H9 (cell line): ENCODE measurements around the gene ARHGEF12. TPM values are rescaled to one million over a fixed set of nuclear protein-coding genes. Genes with fewer than 3 reads are reported as not detected.

ENCODE experiments used
- DNase-seq: peaks from one replicate; pipeline ENCODE4 v3.0.0-alpha.2; 2017
- H2AFZ ChIP-seq: one replicate; pipeline ENCODE4 v1.6.1; 2013; ENCODE audit warnings: mild to moderate bottlenecking, low read length, control low read depth, moderate library complexity
- H2AK5ac ChIP-seq: 2 replicates; pipeline ENCODE4 v1.6.1; 2013; ENCODE audit warnings: low read length, control low read depth, mixed read lengths; ENCODE audit not compliant: insufficient read length
- H2BK120ac ChIP-seq: one replicate; pipeline ENCODE4 v1.6.1; 2013; ENCODE audit warnings: low read depth, mild to moderate bottlenecking, low read length, control low read depth, inconsistent platforms; ENCODE audit not compliant: poor library complexity, severe bottlenecking
- H2BK12ac ChIP-seq: 2 replicates; pipeline ENCODE4 v1.6.1; 2013; ENCODE audit warnings: low read length, control low read depth, mixed read lengths, low read depth; ENCODE audit not compliant: insufficient read length
- H2BK15ac ChIP-seq: 2 replicates; pipeline ENCODE4 v1.6.1; 2013; ENCODE audit warnings: low read depth, low read length, control low read depth
- H2BK20ac ChIP-seq: one replicate; pipeline ENCODE4 v1.6.1; 2013; ENCODE audit warnings: low read depth, mild to moderate bottlenecking, low read length, control low read depth, inconsistent platforms; ENCODE audit not compliant: poor library complexity, severe bottlenecking
- H2BK5ac ChIP-seq: 2 replicates; pipeline ENCODE4 v1.6.1; 2013; ENCODE audit warnings: low read length, control low read depth, mixed read lengths; ENCODE audit not compliant: insufficient read length
- H3K14ac ChIP-seq: 2 replicates; pipeline ENCODE4 v1.6.1; 2013; ENCODE audit warnings: low read length, control low read depth; ENCODE audit not compliant: insufficient read depth
- H3K18ac ChIP-seq: 2 replicates; pipeline ENCODE4 v1.6.1; 2013; ENCODE audit warnings: low read depth, mild to moderate bottlenecking, mixed read lengths, low read length, control low read depth; ENCODE audit not compliant: insufficient read length
- H3K23ac ChIP-seq: 2 replicates; pipeline ENCODE4 v1.6.1; 2013; ENCODE audit warnings: low read length, control low read depth, mixed read lengths, low read depth; ENCODE audit not compliant: insufficient read length
- H3K23me2 ChIP-seq: 2 replicates; pipeline ENCODE4 v1.6.1; 2013; ENCODE audit warnings: low read depth, mild to moderate bottlenecking, mixed read lengths, low read length, control low read depth; ENCODE audit not compliant: insufficient read length, poor library complexity, severe bottlenecking
- H3K27ac ChIP-seq: 2 replicates; pipeline ENCODE4 v1.5.1; 2013; ENCODE audit warnings: low read length, control low read depth, mixed read lengths, low read depth; ENCODE audit not compliant: insufficient read length
- H3K27me3 ChIP-seq: 2 replicates; pipeline ENCODE4 v1.6.1; 2013; ENCODE audit warnings: low read length, control low read depth, inconsistent platforms; ENCODE audit not compliant: insufficient read depth
- H3K4ac ChIP-seq: 2 replicates; pipeline ENCODE4 v1.6.1; 2013; ENCODE audit warnings: low read depth, mild to moderate bottlenecking, control low read depth, inconsistent platforms, low read length, moderate library complexity
- H3K4me1 ChIP-seq: 2 replicates; pipeline ENCODE4 v1.6.1; 2013; ENCODE audit warnings: low read length, control low read depth, inconsistent platforms; ENCODE audit not compliant: insufficient read depth
- H3K4me2 ChIP-seq: 2 replicates; pipeline ENCODE4 v1.6.1; 2013; ENCODE audit warnings: low read length, control low read depth, mixed read lengths; ENCODE audit not compliant: insufficient read length, insufficient read depth
- H3K56ac ChIP-seq: 2 replicates; pipeline ENCODE4 v1.6.1; 2013; ENCODE audit warnings: low read depth, mild to moderate bottlenecking, mixed read lengths, low read length, control low read depth; ENCODE audit not compliant: insufficient read length
- H3K79me1 ChIP-seq: 2 replicates; pipeline ENCODE4 v1.6.1; 2013; ENCODE audit warnings: low read depth, mild to moderate bottlenecking, moderate library complexity, low read length, control low read depth, inconsistent platforms; ENCODE audit not compliant: insufficient read depth, poor library complexity, severe bottlenecking
- H3K79me2 ChIP-seq: 2 replicates; pipeline ENCODE4 v1.6.1; 2013; ENCODE audit warnings: low read length, control low read depth, inconsistent platforms; ENCODE audit not compliant: insufficient read depth
- H3K9ac ChIP-seq: 2 replicates; pipeline ENCODE4 v1.6.1; 2013; ENCODE audit warnings: low read length, control low read depth, mixed read lengths; ENCODE audit not compliant: insufficient read length; ENCODE audit errors: extremely low read depth
- H3K9me3 ChIP-seq: one replicate; pipeline ENCODE4 v1.6.1; 2013; ENCODE audit warnings: low read depth, low read length, inconsistent platforms; ENCODE audit not compliant: control insufficient read depth
- H3T11ph ChIP-seq: one replicate; pipeline ENCODE4 v1.6.1; 2013; ENCODE audit warnings: mild to moderate bottlenecking, low read length, control low read depth, inconsistent platforms
- H4K20me1 ChIP-seq: one replicate; pipeline ENCODE4 v1.6.1; 2013; ENCODE audit not compliant: control insufficient read depth, insufficient read length, insufficient read depth
- H4K5ac ChIP-seq: 2 replicates; pipeline ENCODE4 v1.6.1; 2013; ENCODE audit warnings: low read depth, mild to moderate bottlenecking, mixed read lengths, low read length, control low read depth; ENCODE audit not compliant: insufficient read length
- H4K8ac ChIP-seq: replicated peaks from 2 replicates; pipeline ENCODE4 v1.6.1; 2013; ENCODE audit warnings: low read length, control low read depth, mixed read lengths, low read depth; ENCODE audit not compliant: insufficient read length
- H4K91ac ChIP-seq: 2 replicates; pipeline ENCODE4 v1.6.1; 2013; ENCODE audit warnings: low read depth, mild to moderate bottlenecking, moderate library complexity, mixed read lengths, low read length, control low read depth; ENCODE audit not compliant: insufficient read length
- H3K27ac Mint-ChIP-seq, 3 experiments: 2 replicates in 2 of 3; 3 replicates in 1 of 3; pipeline ENCODE4 v1.8.0; 2020 to 2021; ENCODE audit warnings: mixed read lengths in 3 of 3, mild to moderate bottlenecking in 1 of 3, moderate library complexity in 1 of 3
- H3K27me3 Mint-ChIP-seq: 2 replicates; pipeline ENCODE4 v1.8.0; 2021; ENCODE audit warnings: low read depth, mild to moderate bottlenecking, moderate library complexity, mixed read lengths
- H3K36me3 Mint-ChIP-seq, 3 experiments: 2 replicates in 2 of 3; 3 replicates in 1 of 3; pipeline ENCODE4 v1.8.0; 2020 to 2021; ENCODE audit warnings: low read depth in 3 of 3, mixed read lengths in 3 of 3; ENCODE audit not compliant: insufficient read depth in 1 of 3
- H3K4me1 Mint-ChIP-seq, 2 experiments: 2 replicates each; pipeline ENCODE4 v1.8.0; 2020; ENCODE audit warnings: mixed read lengths in 2 of 2
- H3K4me3 Mint-ChIP-seq, 2 experiments: 2 replicates in 1 of 2; 3 replicates in 1 of 2; pipeline ENCODE4 v1.8.0; 2020 to 2021; ENCODE audit warnings: mild to moderate bottlenecking in 2 of 2, mixed read lengths in 2 of 2, moderate library complexity in 1 of 2
- H3K9me3 Mint-ChIP-seq, 2 experiments: 2 replicates in 1 of 2; 3 replicates in 1 of 2; pipeline ENCODE4 v1.8.0; 2020; ENCODE audit warnings: mild to moderate bottlenecking in 2 of 2, mixed read lengths in 2 of 2, moderate library complexity in 1 of 2
- WGBS: extraction: QIAGEN DNeasy Blood & Tissue Kit; methylation state at CpG from one replicate; pipeline ENCODE4 v1.1.7; 2013; ENCODE audit warnings: missing lambda C conversion rate, low lambda C conversion rate, mixed read lengths; ENCODE audit not compliant: insufficient read length; ENCODE audit errors: extremely low coverage; 5-methylcytosine and 5-hydroxymethylcytosine counted together
- total RNA-seq: library from RNA; stranded (reverse); gene quantifications from 2 replicates; pipeline ENCODE4 v1.2.1, GENCODE V29; 2021
- TF ChIP-seq, protein P1 (sequence below): fragments of 200-600 bp; sonication (generic); conservative IDR thresholded peaks from 3 replicates; pipeline ENCODE4 v1.8.0; 2021; ENCODE audit warnings: antibody characterized with exemption, mild to moderate bottlenecking

Gene ARHGEF12
- total RNA-seq, 1 experiment from 2014 or later: 27.0 TPM

DNA sequence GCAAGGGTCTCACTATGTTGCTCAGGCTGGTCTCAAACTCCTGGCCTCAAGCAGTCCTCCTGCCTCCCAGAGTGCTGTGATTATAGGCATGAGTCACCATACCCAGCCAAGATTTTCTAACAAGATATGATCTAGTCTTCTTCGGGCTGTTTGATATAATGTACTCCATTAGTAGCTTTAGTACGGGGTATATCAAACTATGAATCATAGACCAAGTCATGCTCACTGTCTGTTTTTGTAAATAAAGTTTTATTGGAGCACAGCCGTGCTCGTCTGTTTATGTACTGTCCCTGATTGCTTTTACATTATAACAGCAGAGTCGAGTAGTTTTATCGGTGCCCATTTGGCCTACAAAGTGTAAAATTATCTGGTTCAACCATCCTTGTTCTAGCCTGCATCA, 131.4 kb downstream of the ARHGEF12 start:
- Histone ChIP-seq H2BK120ac (no peak overlapping the region), H4K91ac (no peak overlapping the region), H3K27me3 (no peaks in the 10 kb centered on the region), H4K8ac (no peak overlapping the region), H3K4me2 (no peak overlapping the region), H2AK5ac (no peak overlapping the region), H2BK15ac (no peak overlapping the region), H3K9me3 (no peaks in the 10 kb centered on the region), H2BK20ac (no peak overlapping the region), H3K79me2 (no peaks in the 10 kb centered on the region), H3K23ac (no peak overlapping the region), H3K18ac (no peak overlapping the region), H4K5ac (no peak overlapping the region), H3K27ac (no peak overlapping the region), H3K4me1 (no peaks in the 10 kb centered on the region), H2AFZ (no peak overlapping the region), H3K4ac (no peak overlapping the region), H3K56ac (no peak overlapping the region), H2BK12ac (no peak overlapping the region), H3K79me1 (no peaks in the 10 kb centered on the region), H3K14ac (no peak overlapping the region), H3K9ac (no peak overlapping the region), H3K23me2 (no peaks in the 10 kb centered on the region), H3T11ph (no peak overlapping the region), H4K20me1 (no peaks in the 10 kb centered on the region), H2BK5ac (no peak overlapping the region)
- Mint-ChIP-seq H3K36me3 (peaks cover 14 to 56% (median 44%) of the 10 kb centered on the region in 3 experiments; a peak in 6 of 7 replicates), H3K27me3 (no peaks in the 10 kb centered on the region; the same call in 1 of the 2 replicates), H3K4me1 (no peaks in the 10 kb centered on the region), H3K27ac (no peak overlapping the region), H3K9me3 (no peaks in the 10 kb centered on the region), H3K4me3 (no peak overlapping the region)
- TF ChIP-seq, protein P1, sequence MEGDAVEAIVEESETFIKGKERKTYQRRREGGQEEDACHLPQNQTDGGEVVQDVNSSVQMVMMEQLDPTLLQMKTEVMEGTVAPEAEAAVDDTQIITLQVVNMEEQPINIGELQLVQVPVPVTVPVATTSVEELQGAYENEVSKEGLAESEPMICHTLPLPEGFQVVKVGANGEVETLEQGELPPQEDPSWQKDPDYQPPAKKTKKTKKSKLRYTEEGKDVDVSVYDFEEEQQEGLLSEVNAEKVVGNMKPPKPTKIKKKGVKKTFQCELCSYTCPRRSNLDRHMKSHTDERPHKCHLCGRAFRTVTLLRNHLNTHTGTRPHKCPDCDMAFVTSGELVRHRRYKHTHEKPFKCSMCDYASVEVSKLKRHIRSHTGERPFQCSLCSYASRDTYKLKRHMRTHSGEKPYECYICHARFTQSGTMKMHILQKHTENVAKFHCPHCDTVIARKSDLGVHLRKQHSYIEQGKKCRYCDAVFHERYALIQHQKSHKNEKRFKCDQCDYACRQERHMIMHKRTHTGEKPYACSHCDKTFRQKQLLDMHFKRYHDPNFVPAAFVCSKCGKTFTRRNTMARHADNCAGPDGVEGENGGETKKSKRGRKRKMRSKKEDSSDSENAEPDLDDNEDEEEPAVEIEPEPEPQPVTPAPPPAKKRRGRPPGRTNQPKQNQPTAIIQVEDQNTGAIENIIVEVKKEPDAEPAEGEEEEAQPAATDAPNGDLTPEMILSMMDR: no peak
- no peak for DNase-seq
- no CpG with 5 or more reads among the region's 6 CpGs for WGBS
